HG03135 (cell line): ENCODE data around the gene REC114.

Experiments
- ATAC-seq: cut with Tn5 transposase; IDR thresholded peaks from one replicate; pipeline ENCODE4 v1.9.1; 2021; ENCODE audit warnings: mild to moderate bottlenecking, moderate library complexity; ENCODE audit not compliant: unreplicated experiment

The REC114 gene

DNA sequence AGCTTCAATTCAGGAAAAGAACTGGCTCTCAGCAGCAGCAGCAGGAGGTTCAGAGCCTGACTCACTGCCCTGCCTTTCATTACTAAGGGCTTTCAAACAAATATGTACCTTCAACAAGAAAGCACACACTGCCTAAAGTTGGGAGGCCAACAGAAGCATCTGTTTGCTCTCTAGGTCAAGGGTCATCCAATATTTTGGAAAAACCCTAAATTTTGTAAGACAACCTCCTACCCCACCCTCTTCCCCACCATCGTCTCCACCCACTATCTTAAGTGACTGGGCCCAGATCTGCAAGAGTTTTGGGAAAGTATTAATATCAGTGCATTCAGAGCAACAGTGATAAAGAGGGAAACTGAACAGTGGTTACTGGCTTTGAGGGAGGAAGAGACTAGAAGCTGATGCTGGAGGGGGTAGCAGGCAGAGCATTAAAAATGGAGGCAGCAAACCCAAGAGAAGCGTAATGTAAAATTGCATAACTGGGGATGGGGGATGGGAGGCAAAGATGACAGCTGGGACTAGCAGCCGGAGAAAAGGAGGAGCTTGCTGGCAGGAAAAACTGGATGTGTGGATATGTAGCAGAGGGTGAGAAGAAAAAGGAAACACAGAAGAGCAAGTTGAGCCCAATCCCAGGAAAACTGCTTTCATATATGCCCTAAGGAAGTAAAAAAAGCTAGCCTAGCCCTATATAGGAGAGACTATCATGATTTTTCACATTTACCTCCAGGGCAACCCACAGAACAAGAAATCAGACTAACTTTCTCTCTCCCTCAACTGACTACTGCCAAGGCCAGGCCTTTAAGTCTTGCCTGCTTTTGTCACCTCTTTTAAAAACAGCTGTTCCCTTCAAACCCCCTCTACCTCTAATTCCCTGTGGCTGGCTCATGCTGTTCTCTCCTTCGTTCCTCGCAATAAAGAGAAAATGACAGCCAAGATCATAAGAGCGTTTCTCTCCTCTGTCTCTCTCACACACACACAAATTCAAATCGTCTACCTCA is 158.8 kb downstream of the REC114 start:
- no peak for ATAC-seq

DNA sequence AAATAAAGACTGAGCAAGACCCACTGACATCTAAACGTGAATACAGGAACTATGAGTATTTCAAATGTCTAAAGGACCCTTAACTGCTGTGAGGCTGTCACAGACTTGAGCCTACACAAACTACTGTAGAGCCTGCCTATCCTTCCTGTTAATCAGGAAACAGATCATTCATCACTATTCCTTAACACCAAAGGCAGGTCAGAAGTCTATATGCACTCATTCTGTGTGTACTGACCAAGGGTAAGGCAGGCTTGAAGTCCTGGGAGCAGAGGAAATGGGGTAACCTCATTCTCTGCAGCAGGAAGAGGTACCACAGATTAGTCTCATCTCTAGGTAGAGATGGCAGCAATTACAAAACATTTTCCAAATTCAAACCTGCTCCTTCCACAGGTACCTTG is 159.5 kb downstream of the REC114 start:
- no peak for ATAC-seq

DNA sequence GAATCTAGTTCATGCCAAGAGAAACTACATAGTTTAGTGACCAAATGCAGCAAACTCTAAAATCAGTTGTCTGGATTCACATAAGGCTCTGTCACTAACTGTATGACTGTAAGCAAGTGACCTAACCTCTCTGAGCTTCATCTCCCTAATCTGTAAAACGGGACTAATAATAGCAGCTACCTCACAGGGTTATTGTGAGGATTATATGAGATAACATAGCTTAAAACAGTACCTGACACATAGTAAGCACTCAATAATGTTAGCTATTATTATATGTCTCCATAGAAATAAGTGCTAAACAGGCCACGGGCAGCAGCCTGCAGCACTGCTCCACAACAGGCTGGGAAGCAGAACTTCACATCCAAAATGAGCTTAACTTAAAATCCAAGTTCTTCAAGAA is 160.0 kb downstream of the REC114 start:
- ATAC-seq = no peak

DNA sequence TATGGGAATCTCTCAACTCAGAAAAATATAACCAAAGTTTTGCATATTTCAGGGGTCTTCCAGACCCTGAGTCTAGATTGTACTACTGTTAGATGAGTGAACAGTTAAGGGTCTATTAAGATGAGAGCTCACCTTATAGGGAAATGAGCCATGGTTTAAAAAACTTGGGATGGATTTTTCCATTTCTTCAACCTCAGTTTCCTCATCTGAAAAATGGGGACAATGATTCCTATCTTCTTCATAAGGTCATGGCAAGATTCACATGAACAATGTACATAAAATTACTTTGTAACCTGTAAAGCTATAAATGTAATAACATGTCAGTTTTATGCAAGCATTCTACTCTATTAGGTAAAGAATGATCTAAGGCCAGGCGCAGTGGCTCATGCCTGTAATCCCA is 161.5 kb downstream of the REC114 start:
- ATAC-seq = no peak

DNA sequence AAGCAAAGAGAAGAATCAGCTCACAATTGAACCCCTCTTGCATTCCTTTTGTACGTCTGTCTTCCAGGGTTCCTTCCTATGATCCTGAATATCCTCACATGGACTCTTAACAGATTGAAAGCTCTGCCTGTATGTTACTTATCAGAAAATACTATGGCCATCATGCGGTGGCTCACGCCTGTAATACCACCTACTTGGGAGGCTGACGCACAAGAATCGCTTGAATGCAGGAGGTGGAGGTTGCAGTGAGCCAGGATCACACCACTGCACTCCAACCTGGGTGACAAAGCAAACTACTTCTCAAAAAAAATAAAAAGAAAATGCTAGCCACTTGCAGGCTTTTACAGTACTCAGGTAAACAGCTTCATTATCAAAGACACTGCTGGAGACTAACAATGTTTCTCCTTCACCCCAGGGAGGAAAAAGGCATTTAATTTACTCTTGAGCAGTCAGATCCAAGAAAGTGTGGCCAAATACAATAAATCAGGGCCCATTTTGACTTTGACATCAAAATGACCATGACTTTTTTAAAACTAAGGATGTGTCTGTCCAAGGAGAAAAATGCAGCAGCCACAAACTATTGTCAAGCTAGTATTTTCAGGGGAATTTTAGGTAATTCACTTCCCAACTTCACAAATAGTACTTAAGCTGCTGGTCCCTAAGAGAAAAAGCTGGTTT is 162.9 kb downstream of the REC114 start:
- no peak for ATAC-seq

DNA sequence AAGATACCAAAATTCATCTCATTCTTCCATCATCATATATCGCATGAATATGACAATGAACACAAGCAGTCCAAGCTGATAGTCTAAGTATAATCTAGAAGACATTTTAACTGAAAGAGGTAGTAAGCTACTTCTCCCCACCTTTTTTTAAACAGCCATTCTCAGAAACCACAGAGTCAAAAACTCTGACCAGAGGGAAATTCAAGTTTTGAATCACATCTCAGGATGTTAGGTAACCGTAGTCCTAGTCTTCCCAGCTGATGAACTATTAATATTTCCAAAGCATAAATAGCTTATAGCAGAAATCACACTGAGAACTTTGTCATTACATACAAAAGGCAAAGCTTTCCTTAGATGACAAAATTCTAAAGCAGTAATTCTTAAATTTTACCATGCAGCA is 164.4 kb downstream of the REC114 start:
- ATAC-seq = no peak

DNA sequence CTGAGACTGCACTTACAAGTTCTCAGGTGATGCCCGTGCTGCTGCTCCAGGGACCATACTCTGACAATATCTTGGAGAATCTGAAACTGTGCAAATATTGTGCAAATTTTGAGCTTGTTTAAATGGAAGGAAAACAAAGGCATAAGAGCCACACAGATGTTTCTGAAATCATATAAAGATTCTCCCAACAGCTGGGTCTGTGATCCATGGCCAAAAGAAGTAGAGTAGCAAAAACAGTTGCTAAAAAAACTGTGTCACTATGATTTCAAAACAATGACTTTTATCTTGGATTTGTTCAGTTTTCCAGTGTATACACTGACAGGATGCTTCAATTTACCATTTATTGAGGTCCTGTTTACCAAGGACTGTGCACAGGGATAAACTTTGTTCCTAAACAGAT is 164.9 kb downstream of the REC114 start:
- no peak for ATAC-seq

DNA sequence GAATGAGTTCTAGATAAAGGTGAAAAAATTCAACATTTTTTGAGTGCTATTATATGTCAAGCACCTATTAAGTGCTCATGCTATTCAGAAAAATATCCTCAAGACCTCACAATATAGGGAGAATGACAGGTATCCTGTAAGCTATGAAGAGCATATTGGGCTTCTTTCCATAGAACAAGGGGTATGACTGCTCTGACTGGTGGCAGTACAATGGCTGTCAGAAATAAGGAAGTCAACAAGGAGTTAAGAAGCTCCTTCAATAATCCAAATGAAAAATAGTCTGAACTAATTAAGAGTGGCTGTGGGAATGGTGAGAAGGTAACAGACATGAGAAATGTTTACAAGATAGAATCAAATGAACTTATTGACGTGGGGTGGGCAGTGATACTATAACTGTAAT is 165.5 kb downstream of the REC114 start:
- ATAC-seq = no peak

DNA sequence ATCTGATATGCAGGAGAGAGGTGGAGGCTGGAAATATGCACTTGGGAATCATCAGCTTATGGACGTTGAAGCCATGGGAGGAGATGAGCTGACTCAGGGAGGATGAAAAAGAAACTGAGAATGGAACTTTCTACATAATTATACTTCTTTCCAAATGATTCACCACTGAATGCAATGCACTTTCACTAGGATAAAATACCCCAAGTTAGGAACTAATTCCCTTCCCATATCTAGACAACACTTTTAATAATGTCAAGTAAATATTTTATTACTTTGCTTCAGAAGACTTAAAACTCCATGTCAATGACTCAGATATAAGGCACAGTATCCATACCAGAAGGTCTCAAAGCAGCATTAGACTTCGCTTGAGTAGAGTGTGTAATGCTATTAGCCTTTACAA is 166.0 kb downstream of the REC114 start:
- ATAC-seq = no peak
